GM12875 (cell line): ENCODE data around the gene SCUBE2.

Experiments
- H3K4me3 ChIP-seq: one replicate; pipeline ENCODE4 v1.5.1; 2011; ENCODE audit warnings: low read depth, low read length, control low read depth
- CTCF ChIP-seq: IDR thresholded peaks from 2 replicates; pipeline ENCODE4 v1.5.1; 2011; ENCODE audit warnings: low read depth, mild to moderate bottlenecking, control low read depth, inconsistent platforms, low read length, moderate library complexity, borderline replicate concordance; ENCODE audit not compliant: insufficient read depth

The SCUBE2 gene

GRCh38 chr11:9123595-9124304, 32.4 kb upstream of the SCUBE2 start:
- TF ChIP-seq CTCF = no peak
- H3K4me3 ChIP-seq = no peak overlapping the region

GRCh38 chr11:9121469-9121796, 30.0 kb upstream of the SCUBE2 start:
- H3K4me3 ChIP-seq = no peak overlapping the region
- TF ChIP-seq CTCF = no peak

- no peak overlapping the region for H3K4me3 ChIP-seq
- TF ChIP-seq CTCF = peak; percentile 33; the same call in 1 of the 2 replicates
Observed at GRCh38 chr11:9120664-9121468, 29.5 kb upstream of the SCUBE2 start.

GRCh38 chr11:9118277-9118676, 26.9 kb upstream of the SCUBE2 start:
- no peak for TF ChIP-seq CTCF
- H3K4me3 ChIP-seq = no peak overlapping the region

- TF ChIP-seq CTCF = no peak
- no peak overlapping the region for H3K4me3 ChIP-seq
Observed at GRCh38 chr11:9112075-9112474, 20.7 kb upstream of the SCUBE2 start.

- TF ChIP-seq CTCF = no peak
- H3K4me3 ChIP-seq = no peak overlapping the region
Observed at GRCh38 chr11:9109858-9110731, 18.7 kb upstream of the SCUBE2 start.
